DLD1 (cell line): ENCODE measurements around the gene PWP1.

Experiments used
- in situ Hi-C: cut with HindIII; loops from 2 replicates; pipeline ENCODE4 v1.10.0; 2017; ENCODE audit warnings: low sequenced_read_pairs

PWP1 gene

DNA sequence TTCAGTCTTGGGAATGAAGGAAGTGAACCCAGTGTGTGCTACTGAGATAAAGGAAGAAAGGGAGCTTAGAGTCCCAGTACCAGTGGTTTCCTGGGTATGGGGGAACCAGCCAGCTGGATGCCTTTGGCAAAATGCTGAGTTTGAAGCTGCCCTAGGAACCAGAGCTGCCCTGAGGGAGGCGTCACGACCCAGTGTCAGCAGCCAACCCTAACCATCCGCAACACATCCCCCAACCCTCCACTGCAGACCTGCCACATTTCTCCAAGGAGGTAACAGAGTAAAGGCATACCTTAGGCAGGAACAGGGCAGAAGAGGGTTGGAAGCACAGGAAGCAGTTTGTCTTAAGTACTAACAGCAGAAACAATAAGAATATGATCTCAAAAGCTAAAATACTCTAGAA lies 46.8 kb downstream of the PWP1 start:
- in situ Hi-C loops = no loop called here

DNA sequence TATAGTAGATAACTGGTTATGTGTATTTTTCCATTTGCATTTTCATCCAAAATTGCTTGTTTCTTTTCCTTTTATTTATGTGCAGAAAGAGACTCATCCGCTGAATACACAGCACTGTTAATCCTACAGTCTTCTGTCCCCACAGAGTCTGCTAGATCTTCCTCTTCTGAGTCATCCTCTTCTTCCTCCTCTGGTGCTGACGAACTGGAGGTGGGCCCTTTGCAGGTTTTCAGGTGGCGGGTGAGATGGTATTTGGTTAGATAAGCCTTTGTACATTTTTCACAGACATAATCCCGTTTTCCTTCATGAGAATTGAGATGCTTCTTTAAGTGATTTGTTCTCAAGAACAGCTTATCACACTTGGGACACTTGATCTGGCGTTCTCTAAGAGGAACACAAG lies 48.5 kb downstream of the PWP1 start:
- in situ Hi-C loops = no loop called here

DNA sequence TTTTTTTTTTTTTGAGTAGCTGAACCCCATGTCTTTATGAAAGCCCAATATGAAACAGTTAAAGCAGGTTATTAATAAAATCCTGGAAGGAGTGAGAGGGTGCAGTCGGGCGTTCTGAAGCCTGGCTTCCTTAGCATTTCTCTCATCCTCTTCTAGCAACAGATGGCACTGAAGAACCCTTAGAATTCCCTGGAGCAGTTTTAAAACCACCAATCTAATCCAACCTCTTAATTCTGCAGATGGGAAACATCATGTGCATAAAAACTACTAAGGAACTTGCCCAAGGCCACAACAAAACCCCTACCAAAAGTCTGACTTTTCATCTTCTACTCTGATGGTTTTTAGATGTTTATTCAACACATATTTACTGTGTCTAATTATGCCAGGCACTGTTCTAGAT lies 50.2 kb downstream of the PWP1 start:
- in situ Hi-C loops = no loop called here

DNA sequence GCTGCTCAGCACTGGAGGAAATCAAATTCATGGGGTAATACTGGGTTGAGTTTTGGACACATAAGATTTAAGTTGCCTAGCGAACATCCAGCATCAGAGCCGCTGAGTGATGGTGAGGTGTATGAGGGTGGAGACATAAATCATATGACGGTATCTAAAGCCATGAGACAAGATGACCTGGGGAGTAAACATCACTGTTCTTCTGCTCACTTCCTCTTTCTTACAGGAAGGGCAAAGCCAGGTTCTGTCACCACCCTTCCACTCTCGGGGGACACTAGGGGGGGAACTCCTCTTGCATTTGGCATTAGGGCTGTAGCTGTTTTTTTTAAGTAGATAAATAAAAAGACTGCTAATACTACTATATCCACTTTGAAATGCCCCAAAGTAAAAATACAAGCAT lies 51.3 kb downstream of the PWP1 start:
- in situ Hi-C loops = no loop called here

GRCh38 chr12:107748472-107748871 lies 62.9 kb downstream of the PWP1 start:
- in situ Hi-C loops = loop anchor here (10.0 kb wide), 1 partner anchor 64 kb away; the partner anchor contains the start of gene PWP1

DNA sequence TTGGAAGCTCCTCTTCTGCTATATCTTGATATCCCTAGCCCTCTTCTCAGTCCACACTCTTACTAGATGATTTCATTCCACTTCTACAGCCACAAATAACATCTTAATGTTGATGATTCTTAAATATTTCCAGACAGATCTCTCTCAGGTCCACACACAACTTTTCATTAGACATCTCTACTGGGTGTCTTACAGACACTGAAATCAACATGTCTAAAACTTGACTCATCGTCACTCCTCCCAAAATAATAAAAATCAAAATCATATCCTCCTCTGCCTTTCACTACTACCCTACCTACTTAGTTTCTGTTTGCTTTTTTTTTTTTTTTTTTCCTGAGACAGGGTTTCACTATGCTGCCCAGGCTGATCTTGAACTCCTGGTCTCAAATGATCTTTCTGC lies 63.5 kb downstream of the PWP1 start:
- in situ Hi-C loops = loop anchor here (10.0 kb wide), 1 partner anchor 64 kb away; the partner anchor contains the start of gene PWP1

DNA sequence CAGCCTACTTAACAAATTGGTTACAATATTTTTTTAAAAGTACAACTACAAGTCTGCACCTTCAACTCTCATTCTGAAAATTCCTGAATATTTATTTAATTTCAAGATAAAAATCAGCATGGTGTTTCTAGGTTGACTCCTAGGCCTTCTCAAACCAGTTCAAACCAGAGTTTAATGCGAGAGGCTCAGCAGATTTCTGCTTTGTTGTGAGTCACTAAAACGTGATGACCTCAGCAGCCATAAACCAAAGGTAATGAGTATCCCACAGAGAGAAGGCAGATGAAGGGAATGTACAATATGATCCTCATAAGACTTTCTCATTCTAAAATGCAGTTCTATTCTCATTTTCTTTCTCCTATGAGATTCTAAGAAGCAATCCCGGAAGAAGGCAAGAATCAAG lies 73.8 kb downstream of the PWP1 start:
- in situ Hi-C loops = no loop called here

GRCh38 chr12:107760207-107760808 lies 74.7 kb downstream of the PWP1 start:
- in situ Hi-C loops = no loop called here

DNA sequence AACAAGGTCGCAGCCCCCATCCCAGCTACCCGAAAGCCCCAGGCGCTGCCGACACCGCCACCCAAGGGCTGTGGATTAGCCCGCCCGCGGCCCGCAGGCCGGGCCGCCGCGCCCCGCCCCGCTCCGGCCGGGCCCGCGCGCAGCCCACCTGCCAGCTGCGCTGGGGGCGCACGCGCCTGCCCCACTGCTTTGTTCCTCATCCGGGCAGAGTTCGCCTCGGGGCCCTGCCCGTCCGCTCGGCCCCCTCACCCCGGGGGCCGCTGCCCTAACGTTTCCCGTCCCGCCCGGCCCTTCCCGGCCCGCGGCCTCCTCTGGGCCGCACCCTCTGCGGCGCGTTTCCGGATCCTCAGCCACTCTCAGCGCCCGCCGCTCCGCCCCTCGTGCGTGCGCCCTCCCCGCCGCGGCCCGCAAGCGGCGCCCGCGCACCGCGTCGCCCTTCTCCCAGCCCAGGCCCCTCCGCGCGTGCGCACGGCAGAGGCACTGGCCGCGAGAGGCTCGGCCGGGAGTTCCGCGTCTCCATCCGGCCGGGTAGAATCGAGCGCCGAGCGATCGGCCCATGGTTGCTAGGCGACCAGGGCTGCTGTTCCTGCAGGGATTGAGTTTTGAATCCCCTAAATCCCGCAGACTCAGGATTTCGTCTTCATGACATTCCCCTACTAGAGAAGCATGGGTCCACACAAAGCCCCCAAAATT lies 75.4 kb downstream of the PWP1 start, which contains the start of gene PRDM4:
Gene PRDM4, minus strand, starts transcription at position 329 of the 693 bp plus-strand sequence. CDS start 622 bp downstream, outside the sequence.
- in situ Hi-C loops = no loop called here

GRCh38 chr12:107761502-107761904 lies 75.9 kb downstream of the PWP1 start:
- in situ Hi-C loops = no loop called here
